SIG-M5 treated with dmso at 0.1 percent for 504 hours (cell line): Measurements from ENCODE around the gene PPP1R14C.
A peak's percentile ranks its signal among the peaks of the same experiment; 100 is the strongest.
"Not testable (repeated sequence)": the region's sequence is repeated elsewhere in the genome, so short reads cannot be mapped to it uniquely, and the experiment has no call there.

Source experiments
- DNase-seq: peaks from one replicate; lab custom pipeline; 2025; ENCODE audit not compliant: unreplicated experiment; lab: John Stamatoyannopoulos, UW

Gene PPP1R14C

GRCh38 chr6:150137711-150138110, 5.1 kb upstream of the PPP1R14C start:
- DNase-seq: not testable (repeated sequence)

DNA sequence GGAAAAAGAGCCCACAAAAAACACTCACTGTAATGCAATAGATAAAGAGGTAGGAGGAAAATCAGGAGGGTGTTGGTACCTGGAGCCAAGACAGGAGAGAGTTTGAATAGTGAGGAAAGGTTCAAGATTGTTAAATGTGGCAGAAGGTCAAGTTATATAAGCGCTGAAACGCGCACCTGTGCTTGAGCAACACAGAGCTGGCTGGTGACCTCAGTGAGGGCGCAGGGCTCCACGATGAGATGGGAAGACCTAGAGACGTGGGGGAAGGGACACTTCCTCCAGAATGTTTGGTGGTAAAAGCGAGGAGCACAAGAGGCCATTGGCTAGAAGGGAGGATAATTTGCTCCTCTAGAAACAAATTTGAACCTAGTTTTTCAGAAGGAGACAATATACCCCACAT, 4.2 kb upstream of the PPP1R14C start:
- no peak for DNase-seq

DNA sequence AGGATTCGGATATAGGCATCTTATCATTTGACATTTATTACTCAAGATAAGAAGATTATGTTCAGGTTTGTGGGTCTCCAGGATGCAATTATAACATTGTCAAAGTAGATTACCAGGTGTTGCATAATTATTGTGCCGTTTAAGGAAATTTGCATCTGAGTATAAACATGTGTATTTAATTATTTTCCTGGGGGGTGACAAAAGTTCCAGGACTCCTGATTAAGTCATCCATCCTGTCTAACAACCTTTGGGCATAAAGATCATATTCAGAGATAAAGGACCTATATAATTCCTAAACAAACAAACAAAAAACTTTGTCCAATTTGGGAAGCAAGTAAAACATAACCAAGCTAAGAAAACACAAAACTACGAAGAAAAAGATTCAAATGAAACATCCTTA, 3.3 kb upstream of the PPP1R14C start:
- no peak for DNase-seq

DNA sequence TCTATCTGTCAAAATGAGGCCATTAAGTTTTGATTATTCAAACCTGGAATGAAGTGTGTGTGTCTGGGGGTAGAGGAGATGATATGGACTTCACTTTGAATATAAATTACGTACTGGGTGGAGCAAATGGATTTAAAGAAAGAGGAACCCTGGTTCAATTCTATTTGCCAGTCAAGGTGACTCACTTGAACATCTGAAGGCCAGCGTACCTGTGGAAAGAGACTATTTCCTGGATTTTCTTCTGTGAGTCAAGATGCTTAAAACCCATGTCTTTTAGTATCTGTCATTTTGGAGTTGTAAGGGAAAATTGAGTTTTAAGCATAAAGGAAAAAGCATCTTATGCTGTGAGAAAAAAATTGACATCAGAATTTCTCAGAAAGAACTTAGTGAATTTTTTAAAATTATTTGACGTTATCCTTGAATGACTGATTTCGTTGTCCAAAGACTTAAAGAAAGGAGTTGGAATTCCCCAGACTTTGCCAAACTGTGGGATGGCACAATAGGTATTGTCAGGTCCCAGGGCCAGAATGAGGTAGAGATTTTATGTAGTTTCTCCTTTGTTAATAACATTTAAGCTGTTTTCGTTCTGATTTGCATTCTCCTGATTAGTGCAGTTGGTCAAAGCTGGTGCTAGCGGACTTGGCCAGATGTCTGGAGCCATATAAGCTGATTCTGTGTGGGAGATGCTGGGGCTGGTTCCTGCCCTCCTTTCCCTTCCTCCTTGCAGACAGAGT, 2.4 kb upstream of the PPP1R14C start:
- no peak for DNase-seq

GRCh38 chr6:150142097-150142669, 661 bp upstream of the PPP1R14C start:
- no peak for DNase-seq

GRCh38 chr6:150143516-150144293, 861 bp downstream of the PPP1R14C start:
- no peak for DNase-seq

DNA sequence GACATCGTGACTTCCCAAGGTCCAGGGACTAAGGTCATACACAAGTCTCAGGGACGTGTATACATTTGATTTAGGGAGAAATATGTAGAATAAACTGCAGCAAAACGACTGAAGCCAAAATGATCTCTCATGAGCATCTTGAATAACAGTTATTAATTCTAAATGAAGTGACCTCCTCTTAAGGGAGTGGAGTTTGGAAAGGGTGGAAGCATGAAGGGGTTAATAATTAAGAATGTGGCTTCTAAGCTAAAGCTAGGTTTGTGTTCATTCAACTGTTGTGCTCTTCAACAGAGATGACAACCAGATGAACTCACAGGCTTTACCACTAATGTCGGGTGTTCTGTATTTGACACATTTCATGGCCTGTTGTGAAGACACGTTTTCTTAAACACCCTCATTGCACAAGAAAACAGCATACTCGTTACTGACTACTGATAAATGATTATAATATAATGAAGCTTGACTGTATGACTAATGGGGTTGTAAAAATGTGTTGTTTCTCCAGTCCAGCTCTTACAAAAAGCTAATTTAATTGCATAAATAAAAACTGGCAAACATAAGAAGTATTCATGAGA, 1.5 kb downstream of the PPP1R14C start:
- no peak for DNase-seq

- DNase-seq: peak; percentile 23
Measured at GRCh38 chr6:150145427-150145826, 2.6 kb downstream of the PPP1R14C start.

- DNase-seq: peak; percentile 41
Measured at GRCh38 chr6:150145830-150146229, 3.0 kb downstream of the PPP1R14C start.

- DNase-seq: no peak
Measured at GRCh38 chr6:150146436-150146835, 3.6 kb downstream of the PPP1R14C start.

GRCh38 chr6:150149146-150149545, 6.3 kb downstream of the PPP1R14C start:
- DNase-seq: no peak

DNA sequence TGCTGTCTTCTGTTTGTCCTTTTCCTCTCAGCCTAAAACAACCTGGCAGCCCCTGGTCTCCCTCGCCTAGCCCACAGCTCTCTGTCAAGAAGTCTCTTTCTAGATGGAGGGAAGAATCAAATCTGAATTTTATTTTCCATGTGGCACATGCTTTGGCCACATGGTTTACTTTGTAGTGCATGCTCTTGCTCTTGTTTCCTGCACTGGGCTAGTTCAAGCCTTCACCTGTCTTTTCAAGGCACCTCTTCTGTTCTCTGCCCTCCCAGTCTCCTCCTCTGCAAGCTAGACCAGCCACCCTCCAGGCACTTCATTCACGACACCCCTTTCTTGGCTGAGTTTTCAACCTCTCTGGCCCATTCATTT, 7.6 kb downstream of the PPP1R14C start:
- no peak for DNase-seq

GRCh38 chr6:150150821-150151646, 8.2 kb downstream of the PPP1R14C start:
- DNase-seq: no peak

GRCh38 chr6:150152891-150153876, 10.3 kb downstream of the PPP1R14C start:
- peak; percentile 28 for DNase-seq

GRCh38 chr6:150153905-150154492, 11.2 kb downstream of the PPP1R14C start:
- DNase-seq: no peak

DNA sequence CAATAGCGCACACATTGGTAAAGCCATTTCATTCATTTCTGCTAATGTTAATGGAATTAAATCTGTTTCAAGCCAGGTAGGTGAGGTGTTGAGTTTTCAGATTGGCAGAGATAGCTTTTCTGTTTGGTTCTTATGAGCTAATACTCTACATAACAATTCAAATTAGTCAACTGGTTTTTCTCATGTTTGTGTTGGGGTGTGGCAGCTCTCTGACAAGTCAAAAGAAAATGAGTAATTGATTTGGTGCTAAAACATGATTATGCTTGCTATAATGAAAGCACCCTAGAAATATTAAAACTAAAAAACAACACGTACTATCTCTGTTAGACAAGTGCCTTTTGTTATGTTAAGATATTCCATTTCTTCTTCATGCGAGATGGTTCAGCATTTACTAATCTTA, 13.6 kb downstream of the PPP1R14C start:
- DNase-seq: no peak

GRCh38 chr6:150157081-150157480, 14.2 kb downstream of the PPP1R14C start:
- no peak for DNase-seq

DNA sequence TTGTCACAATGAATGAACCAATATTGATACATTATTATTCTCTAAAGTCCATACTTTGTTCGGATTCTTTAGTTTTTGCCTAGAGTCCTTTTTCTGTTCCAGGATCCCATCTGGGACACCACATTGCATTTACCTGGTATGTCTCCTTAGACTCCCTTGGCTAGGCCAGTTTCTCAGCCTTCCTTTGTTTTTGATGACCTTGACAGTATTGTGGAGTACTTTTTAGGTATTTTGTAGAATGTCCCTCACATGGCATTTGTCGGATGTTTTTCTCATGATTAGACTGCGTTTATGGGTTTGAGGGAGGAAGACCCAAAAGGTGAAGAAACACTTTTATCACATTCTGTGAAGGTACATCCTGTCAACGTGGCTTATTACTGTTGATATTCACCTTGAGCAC, 16.9 kb downstream of the PPP1R14C start:
- no peak for DNase-seq

DNA sequence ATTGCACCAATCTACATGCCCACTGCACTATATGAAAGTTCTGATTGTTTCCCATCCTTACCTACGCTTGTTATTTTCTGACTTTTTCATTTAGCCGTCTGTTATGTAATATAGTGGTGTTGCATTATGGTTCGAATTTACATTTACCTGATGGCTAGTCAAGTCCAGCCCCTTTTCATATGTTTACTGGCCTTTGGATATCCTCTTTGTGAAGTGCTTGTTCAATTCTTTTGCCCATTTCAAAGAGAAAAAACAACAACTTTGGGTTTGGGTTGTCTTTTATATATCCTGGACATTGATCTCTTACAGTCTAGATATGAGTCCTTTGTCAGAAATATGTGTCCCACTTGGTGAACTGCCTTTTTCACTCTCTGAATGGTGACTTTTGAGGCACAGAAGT, 21.1 kb downstream of the PPP1R14C start:
- no peak for DNase-seq
